ENCODE data around the gene RNF115.
"Not testable (repeated sequence)": the region's sequence is repeated elsewhere in the genome, so short reads cannot be mapped to it uniquely, and the experiment has no call there.

- TF ChIP-seq POLR2A (IDR thresholded peaks at IDR 0.05; ENCODE audit: extremely low read depth, insufficient read length), result not testable (repeated sequence)
- TF ChIP-seq, protein P1, sequence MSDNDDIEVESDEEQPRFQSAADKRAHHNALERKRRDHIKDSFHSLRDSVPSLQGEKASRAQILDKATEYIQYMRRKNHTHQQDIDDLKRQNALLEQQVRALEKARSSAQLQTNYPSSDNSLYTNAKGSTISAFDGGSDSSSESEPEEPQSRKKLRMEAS (IDR thresholded peaks at IDR 0.05; ENCODE audit: low read depth, low read length), result not testable (repeated sequence)
Measured at GRCh38 chr1:145718465-145718864, 105.4 kb downstream of the RNF115 start.
